Measurements from ENCODE around the gene EGR4.
"Not testable (repeated sequence)": the region's sequence is repeated elsewhere in the genome, so short reads cannot be mapped to it uniquely, and the experiment has no call there.

The EGR4 gene

DNA sequence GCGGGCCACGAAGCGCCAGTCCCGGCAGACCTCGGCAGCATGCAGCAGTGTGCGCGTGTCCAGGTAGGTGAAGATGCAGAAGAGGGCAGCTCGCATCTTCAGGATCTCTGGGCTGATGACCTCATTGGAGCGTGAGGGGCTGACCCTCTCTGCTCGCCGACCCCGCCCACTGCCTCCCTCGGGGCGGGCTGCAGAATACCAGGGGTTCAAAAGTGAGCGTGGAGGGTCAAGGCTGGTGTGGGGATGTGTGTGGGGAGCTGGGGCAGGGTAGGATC lies 29.1 kb downstream of the EGR4 start:
- no peak for FAIRE-seq
- no peak for DNase-seq (ENCODE audit: low spot score)

DNA sequence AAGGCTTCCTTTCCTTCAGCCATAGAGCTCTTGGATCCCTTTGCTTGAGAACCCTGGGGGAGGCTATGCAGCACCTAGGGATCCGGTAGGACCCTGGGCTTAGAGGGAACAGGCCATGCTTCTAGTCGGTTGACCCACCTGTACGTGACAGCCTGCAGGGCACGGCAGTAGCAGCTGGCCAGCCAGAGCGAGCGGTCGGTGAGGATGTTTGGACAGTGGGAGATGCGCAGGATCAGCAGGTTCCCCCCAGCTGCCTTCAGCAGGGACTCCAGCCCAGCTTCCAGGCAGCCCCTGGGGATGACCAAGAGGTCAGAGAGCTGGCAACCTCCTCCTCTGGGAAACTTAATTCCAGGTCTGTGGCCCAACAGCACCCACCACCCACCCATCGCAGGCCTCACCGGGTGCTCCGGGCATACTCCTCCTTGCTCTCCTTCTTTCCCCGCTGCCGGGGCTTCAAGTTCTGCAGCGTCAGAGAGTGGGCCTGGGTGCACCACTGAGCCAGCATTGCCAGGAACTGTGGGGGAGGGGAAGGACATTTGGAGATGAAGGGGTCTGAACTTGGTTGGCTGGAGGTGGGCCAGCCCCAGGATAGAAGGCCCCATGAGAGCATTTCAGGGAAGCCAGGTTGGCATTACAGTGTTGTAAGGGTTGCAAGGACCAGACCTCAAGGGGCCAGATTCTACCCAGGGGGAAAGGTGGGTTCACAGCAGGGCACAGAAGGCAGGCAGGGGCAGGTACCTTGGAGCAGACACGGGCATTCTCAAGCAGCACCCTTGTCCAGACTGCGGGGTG lies 29.6 kb downstream of the EGR4 start:
- no peak for FAIRE-seq
- no peak for DNase-seq (ENCODE audit: low spot score)

DNA sequence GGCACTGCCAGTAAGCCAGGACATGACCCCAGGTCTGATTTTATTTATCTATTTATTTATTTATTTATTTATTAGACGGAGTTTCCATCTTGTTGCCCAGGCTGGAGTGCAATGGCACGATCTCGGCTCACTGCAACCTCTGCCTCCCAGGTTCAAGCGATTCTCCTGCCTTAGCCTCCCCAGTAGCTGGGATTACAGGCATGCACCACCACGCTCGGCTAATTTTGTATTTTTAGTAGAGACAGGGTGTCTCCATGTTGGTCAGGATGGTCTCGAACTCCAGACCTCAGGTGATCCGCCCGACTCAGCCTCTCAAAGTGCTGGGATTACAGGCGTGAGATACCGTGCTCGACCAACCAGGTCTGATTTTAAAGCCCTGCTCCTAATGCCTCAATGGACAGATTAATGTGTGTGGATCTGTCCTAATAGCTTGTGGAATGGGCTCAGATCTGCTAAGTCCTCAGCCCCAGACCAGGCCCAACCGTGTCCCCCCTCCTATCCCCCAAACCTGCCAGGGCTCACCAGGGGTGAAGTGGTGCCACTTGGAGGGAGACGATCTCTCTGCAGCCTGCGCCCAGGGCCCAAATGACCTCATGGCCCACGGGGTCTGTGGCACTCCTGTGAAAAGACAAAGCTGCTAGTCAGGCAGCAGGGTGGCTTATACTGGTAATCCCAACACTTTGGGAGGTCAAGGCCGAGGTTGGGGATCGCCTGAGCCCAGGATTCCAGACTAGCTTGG lies 30.5 kb downstream of the EGR4 start:
- FAIRE-seq; DNase-seq (ENCODE audit: low spot score): not testable (repeated sequence)

DNA sequence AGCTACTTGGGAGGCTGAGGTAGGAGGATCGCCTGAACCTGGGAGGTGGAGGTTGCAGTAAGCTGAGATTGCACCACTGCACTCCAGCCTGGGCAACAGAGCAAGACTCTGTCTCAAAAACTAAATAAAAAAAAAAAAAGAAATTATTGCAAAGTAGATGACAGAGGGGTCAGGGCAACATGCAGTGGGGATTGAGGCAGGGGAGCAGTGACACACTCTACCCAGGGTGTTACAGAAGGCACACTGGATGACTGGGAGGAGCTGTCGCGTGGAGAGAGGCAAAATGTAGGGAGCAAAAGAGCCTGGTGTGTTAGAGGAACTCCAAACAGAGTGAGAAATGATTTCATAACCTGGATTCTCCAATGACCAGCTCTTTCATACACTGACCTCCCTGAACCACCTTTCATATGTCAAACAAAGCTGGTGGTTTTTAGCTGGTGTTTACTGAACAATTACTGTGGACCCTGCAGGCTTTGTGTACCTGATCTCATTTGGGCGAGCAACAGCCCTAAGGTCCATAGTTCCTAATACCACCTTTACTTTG lies 31.2 kb downstream of the EGR4 start:
- DNase-seq (ENCODE audit: low spot score) (no peak), FAIRE-seq (no peak)

DNA sequence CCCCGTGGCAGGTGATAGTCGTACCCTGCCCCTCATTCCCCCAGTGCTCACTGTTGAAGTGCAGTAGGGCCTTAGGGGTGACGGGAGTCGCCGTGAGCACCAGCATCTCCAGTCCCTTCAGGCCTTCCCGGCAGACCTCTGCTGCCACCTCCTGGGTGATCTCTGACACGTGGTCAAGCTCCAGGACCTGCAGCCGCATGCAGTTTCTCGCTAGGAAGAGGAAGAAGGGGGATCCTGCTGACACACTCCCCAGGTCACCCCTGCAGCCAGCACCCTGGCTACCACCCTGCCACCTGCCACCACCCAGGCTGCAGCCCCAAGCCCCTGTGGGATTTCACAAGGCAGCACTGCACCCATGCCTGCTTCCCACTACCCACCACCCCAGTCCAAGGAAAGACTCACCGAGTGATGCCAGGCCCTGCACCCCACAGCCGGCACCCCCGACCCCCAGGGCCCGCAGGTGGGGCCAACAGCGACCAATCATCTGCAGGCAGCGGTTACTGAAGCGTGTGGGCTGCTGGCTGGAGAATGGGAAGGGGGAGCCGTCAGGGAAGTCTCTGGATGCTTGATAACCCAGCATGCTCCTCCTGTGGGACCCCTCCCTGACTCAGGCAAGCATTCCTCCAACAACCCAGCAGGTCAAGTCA lies 32.9 kb downstream of the EGR4 start:
- no peak for FAIRE-seq
- peak; percentile 66 for DNase-seq (ENCODE audit: low spot score)

DNA sequence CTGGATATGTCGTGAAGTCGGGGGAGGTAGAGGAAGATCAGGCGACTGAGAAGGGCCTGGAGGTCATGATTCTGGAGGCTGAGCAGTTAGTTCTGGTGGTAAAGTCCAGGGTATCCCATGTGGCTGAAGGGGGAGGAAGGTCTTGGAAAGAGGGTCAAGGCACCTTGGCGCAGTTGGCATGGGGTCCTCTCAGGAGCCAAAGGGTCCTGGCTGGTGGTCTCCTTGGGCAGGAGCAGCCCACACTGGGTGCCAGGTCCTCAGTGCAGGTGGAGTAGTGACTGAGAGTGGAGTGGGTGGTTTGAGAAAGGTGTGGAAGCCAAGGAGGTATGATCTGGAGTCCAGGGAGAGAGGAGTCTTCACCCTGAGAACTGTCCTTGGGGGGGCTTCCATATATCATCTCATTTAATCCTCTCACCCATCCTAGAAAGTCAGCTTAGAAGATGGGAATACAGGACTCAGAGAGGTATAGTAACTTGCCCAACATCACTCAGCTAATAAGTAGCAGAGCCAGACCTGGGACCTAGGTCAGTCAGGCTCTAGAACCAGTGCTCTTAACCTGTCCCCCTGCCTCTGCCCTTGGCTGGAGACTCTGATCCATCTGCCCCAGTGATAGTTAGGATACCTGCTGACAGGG lies 33.5 kb downstream of the EGR4 start:
- FAIRE-seq, result no peak

DNA sequence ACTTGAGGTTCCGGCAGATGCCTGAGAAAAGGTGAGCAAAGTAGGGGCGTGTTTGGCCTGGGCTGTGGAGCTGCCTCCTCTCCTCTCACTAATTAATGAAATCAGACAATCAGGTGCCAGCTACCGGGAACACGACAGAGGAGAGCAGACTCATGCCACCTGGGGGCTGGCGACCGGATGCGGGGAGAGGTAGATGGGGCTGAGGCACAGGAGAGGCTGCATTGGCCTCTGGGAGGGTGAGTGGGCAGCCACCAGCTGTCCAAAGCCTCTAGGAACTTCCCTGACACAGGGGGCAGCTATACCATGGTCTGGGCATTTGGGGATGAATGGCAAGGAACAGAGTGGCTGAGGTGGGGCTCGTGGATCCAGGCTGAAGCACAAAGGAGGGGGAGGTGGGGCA lies 34.1 kb downstream of the EGR4 start:
- no peak for DNase-seq (ENCODE audit: low spot score)
- FAIRE-seq, result no peak

More for the DNA sequence above, 33.5 kb downstream of the EGR4 start:
- DNase-seq (ENCODE audit: low spot score), result no peak

DNA sequence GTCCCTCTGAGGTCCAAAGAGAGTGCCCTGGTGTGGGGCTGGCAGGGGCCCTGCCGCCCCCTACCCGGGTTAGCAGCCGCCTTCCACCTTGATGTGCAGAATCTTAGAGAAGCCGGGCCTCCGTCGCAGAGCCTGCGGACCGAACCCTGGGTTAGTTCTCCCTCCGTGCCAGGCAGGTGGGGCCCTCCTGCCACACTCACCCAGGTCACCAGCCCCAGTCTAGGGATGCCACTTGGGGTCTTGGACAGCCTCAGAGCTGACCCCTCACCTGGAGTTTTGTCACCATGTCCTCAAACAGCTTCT lies 34.5 kb downstream of the EGR4 start:
- no peak for FAIRE-seq
- no peak for DNase-seq (ENCODE audit: low spot score)

DNA sequence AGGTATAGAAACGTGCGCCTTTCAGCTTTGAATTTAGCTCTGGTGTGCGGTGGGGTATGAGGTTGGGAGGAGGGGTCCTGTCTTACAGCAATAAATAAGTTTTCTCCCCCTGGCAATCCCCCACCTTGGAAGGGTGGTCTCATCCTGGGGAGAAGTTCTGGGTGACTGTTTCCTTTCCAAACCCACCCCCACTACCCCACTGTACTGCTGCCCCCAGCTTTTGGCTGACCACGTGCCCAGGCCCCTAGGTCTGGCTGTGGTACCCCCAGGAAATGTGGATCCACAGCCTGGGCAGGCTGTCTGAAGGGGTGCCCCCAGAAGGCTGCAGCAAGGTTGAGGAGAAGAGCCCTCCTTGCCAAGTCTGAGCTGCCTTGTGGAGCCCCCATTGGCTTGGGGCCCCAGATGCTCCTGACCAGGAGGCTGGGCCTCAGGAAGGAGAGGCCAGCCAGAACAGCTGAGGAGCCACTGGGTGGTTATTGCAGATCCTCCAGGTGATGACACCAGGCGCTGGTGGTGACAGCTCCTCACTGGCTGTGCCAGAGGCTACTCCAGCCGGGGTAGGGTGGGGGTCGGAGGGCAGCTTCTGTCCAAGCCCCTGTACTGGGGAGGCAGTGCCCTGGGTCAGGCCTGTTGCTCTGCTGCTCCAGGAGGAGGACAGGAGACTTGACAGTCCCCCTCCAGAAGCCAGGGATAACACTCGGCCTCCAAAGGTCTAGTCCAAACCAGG lies 35.0 kb downstream of the EGR4 start:
- FAIRE-seq (no peak), DNase-seq (ENCODE audit: low spot score) (no peak)

DNA sequence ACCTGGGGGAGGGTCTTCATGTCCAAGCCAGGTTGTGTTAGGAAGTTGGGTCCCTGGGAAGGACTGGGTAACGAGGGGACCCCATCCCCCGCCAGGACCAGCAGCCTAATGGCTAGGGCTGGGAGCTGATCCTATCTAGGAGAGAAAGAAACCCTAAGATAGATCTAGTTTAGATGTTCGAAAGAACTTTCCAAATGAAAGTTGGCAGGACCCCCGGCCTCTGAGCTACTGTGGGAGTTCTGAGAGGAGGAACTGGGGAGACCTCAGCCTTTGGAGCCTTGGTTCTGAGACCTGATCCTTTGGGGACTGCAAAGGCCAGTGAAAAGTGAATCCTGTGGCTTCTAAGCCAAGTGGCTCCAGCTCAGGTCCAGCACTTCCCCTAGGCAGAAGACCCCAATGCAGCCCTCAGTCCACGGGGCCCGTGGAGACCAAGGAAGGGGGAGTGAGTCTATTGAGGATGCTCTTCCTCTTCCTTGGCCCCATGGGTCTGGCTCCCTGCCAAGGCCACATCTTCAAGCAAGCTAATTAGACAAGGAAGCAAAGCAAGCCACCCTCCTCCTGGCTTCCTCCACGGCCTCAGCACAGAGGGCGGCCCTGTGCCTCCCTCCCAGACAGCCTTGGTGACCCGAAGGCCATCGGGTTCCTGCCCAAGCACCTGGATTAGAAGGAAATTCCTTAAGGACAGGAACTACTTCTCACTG lies 35.8 kb downstream of the EGR4 start:
- FAIRE-seq (no peak), DNase-seq (ENCODE audit: low spot score) (no peak)

DNA sequence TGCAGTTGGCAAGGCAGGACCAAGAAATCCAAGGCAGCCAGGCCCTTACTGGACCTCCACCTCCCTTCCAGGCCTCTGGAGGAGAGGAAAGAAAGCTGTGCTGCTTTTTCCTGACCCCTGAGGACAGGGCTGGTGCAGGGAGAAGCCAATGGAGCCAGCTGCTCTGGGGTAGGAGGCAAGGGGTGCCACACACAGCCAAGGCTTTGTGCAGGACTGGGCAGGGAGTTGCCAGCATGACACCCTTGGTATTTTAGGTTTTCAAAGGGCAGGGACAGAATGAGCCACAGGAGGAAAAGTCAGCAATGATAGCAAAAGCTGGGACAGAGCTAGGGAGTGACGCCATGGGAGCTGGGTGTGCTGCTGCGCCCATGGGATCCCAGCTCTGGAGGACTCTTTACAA lies 36.3 kb downstream of the EGR4 start:
- DNase-seq (ENCODE audit: low spot score) (no peak), FAIRE-seq (no peak)

DNA sequence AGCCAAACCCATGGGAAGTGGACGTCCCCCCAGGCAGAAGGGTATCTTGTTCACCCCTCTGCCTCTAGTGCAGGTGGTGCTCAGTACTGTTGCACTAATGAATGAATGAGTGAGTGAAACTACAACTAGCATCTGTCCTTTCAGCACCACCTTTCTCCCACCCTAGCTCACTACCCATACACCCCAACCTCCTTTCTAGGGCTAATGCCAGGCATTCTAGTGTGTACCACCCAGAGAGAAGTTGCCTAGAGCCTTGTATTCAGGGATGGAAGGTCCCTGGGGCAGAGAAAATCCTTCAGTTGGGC lies 36.8 kb downstream of the EGR4 start:
- peak; percentile 76 for FAIRE-seq
- no peak for DNase-seq (ENCODE audit: low spot score)

DNA sequence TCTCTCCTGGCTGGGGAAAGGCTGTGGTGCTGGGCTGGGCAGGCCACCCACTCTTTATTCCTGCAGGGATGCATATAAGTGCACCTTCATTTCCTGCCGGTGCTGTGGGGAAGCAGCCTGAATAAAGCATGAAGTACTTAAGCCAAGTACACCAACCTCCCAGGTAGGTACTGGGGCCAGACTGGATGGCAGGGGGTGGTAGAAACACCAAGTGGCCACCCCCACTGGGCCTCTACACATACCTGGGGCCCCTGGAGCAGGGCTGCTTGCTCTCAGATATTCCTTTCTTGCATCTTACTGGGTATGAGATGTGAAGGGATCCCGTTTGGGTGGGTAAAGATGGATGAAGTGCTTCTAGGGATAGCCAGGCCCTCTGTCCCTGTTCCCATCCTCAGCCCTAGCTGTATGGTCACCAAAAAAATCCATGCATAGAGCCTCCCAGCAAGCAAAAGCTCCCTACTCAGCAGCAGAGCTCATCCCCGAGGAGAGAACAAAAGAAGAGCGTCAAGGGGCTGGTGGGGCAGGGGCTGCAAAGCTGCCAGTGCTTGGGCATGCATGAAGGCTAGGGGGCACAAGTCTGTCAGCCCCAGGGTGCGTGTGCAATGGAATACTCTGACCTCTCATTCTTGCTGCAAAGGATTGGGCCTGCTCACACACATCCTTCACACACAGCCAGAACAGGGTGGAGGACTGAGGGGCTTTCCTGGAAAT lies 37.3 kb downstream of the EGR4 start:
- no peak for DNase-seq (ENCODE audit: low spot score)
- FAIRE-seq, result peak; percentile 17

DNA sequence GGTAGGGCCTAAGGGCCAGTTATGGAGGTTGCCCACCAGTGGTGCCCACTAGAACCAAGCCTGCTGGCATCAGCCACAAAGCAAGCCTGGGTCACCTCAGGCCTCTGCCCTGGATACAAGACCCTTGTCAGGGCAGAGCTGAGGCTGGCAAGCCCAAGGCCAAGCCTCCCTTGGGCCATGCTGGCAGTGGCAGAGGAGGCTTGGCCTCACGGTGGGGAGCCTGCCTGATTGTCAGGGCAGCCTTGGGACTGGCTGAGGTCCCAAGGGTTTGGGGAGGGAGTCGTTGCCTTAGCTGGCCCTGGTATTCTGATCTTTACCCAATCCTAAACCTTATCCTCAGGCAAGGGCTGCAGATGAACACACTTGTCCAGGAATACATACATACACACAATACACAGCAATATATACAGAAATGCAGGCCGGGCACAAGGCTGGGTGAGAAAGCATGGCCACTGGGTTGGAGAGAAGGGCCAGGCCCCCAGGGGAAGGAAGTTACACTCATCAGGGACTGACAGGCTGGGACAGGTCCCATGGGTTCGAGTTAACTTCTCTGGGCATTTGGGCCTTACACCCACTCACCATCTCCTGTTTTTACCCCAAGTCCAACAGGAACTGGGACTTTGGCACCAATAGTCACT lies 38.2 kb downstream of the EGR4 start:
- FAIRE-seq, result no peak

DNA sequence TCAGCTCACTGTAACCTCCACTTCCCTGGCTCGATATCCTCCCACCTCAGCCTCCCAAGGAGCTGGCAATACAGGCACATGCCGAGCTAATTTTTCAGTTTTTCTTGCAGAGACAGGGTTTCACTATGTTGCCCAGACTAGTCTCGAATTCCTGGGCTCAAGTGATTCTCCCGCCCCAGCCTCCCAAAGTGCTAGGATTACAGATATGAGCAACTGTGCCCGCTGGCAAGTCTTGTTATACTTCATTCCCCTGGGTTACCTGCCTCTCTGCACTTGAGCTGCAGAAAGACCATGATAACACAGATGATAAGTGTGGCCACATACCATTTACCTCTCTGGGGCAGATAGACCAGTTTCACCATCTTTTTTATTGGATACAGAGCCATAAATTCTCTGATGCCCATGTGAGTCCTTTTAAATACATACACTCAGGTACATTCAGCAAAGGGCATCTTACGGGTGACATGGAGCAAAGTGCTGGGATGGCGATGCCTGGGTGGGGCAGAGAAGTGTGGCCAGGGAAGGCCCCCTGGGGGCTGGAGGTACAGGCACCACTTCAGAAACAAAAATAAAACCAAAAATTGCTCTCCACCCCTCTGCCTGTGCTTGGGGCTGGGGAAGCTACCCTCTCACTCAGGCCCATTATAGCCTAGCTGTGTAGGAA lies 38.9 kb downstream of the EGR4 start:
- DNase-seq (ENCODE audit: low spot score) (no peak), FAIRE-seq (peak; percentile 40)

More for the DNA sequence above, 38.2 kb downstream of the EGR4 start:
- no peak for DNase-seq (ENCODE audit: low spot score)

DNA sequence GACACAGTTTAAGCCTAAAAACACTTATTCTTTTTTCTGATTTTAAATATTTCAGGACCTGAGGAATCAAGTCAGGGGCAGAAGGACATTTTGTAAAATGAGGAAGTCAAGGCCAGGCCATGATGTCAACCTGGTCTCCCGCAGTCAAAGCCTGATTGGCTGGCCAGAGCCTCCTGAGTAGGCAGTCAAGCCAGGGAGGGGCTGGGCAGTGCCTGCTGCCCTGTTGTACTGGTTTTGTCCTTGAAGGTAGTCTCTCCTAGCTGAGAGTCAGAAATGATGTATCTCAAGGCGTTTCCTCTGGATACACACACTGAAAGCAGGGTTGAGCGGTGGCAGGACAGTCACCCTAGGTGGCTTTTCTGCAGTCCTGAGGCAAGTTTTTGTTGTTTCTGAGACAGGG lies 39.4 kb downstream of the EGR4 start:
- FAIRE-seq, result no peak
- no peak for DNase-seq (ENCODE audit: low spot score)

DNA sequence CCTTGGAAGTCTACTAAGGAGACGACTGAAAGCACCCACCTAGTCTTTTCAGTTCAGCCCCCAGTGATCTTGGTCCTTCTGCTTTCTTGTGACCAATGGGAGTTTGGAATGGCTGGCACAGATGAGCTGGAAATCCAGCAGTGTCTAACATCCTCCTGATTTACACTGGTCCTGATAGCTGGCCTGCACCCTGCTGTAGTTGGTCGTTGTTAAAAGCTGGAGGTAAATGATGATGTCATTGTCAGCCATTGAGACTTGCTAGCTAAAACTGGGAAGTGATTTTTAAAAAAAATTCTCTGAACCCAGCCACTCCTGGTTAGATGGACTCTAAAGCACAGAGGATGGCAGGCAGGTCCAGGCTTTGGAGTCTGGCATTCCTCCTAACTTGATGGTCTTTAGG lies 39.9 kb downstream of the EGR4 start:
- FAIRE-seq, result no peak

DNA sequence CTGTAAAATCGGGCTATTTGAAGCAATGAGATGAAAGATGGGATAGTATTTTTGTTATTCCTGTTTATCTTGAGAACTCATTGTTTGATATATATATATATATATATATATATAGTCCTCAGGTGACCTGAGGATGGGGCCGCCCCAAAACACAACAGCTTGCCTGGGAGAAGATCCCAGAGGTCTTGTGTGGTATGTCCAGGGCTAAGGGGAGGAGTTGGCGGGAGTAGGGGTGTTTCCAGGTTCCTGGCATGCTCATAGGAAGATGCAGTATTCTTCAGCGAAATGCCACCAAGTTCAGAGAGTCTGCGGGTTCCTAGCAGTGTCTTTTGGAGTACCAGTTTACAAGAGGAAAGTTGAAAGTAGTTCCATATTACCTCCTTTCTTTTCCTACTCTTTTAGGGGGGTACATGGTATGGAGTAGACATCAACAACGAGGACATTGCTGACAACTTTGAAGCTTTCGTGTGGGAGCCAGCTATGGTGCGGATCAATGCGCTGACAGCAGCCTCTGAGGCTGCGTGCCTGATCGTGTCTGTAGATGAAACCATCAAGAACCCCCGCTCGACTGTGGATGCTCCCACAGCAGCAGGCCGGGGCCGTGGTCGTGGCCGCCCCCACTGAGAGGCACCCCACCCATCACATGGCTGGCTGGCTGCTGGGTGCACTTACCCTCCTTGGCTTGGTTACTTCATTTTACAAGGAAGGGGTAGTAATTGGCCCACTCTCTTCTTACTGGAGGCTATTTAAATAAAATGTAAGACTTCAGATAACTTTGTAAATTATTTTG lies 40.9 kb downstream of the EGR4 start:
- FAIRE-seq (no peak), DNase-seq (ENCODE audit: low spot score) (no peak)

More for the DNA sequence above, 39.9 kb downstream of the EGR4 start:
- no peak for DNase-seq (ENCODE audit: low spot score)

All from urothelium cell line (cell line).